Fibroblast of skin of right quadriceps (primary cell): ENCODE results near the gene AFAP1L1.

ENCODE experiments used
- DNase-seq: peaks from one replicate; pipeline ENCODE4 v3.0.0-alpha.2; 2013

The AFAP1L1 gene

GRCh38 chr5:149288436-149288835 is 16.8 kb downstream of the AFAP1L1 start:
- no peak for DNase-seq

DNA sequence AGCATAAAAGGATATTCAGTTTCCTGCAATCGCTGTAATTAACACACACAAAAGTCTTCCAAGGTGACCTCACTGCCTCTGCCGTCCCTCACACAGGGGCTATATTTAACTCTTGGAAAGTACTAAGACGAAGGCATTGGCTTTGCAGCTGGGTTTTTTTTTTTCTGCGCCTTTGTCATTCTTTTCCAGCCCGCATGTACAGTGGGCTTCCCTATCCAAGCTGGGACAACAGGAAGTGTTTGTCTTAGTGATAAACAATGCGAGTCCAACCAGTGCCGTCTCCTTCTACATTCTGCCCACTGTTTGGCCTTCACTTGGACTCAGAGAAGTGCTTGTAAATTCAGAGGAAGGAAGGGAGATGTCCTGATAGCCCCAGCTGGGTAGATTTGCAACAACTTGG is 17.6 kb downstream of the AFAP1L1 start:
- no peak for DNase-seq

- DNase-seq = no peak
Observed at GRCh38 chr5:149294872-149295829, 23.5 kb downstream of the AFAP1L1 start.

- DNase-seq = no peak
Observed at GRCh38 chr5:149297340-149298025, 25.8 kb downstream of the AFAP1L1 start.

DNA sequence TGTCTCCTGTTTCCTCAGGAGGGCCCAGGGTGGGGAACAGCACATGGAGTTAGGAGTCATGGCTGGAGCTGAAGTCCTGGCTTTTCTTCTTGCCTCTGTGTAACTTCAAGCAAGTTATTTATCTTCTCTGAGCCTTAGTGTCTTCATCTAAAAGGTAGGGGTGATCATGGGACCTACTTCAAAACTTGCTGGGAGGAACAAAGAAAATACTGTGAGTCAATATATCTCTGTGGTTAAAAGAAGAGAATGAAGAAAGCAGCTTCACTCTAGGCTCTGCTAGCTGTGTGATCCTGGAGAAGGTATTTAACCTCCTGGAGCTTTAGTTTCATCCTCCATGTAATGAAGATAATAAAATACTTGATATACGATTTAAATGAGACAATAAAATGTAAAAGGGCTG is 26.5 kb downstream of the AFAP1L1 start:
- DNase-seq = no peak

- no peak for DNase-seq
Observed at GRCh38 chr5:149298842-149299404, 27.3 kb downstream of the AFAP1L1 start.

DNA sequence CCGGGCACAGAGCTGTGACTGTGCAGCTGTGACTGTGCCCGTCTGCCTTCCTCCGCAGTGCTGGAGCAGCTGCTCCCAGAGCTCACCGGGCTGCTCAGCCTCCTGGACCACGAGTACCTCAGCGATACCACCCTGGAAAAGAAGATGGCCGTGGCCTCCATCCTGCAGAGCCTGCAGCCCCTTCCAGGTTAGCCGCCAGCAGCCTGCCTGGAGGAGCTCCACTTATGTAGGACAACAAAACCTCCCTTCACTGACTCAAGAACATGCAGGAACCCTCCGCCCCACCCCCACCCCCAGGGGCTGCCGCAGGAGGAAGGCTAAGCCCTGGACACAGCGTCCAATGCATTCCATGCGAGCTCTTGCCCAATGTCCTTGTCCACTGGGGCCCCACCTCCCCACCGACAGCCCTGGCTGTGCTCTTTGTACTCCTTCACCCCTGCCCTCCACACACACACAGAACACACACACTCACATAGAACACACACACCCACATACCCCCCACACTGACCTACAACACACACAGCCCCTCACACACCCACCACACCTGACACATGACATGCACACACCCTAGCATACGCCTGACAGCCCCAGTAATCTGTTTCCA is 27.9 kb downstream of the AFAP1L1 start:
- no peak for DNase-seq

- DNase-seq = no peak
Observed at GRCh38 chr5:149300441-149300840, 28.8 kb downstream of the AFAP1L1 start.

GRCh38 chr5:149301049-149301743 is 29.5 kb downstream of the AFAP1L1 start:
- no peak for DNase-seq

- peak; percentile 59 for DNase-seq
Observed at GRCh38 chr5:149301744-149302380, 30.2 kb downstream of the AFAP1L1 start.

GRCh38 chr5:149302641-149303040 is 31.0 kb downstream of the AFAP1L1 start:
- DNase-seq = no peak

GRCh38 chr5:149303210-149303609 is 31.6 kb downstream of the AFAP1L1 start:
- DNase-seq = no peak

- no peak for DNase-seq
Observed at GRCh38 chr5:149304195-149305078, 32.8 kb downstream of the AFAP1L1 start.

- no peak for DNase-seq
Observed at GRCh38 chr5:149309354-149309753, 37.7 kb downstream of the AFAP1L1 start.

DNA sequence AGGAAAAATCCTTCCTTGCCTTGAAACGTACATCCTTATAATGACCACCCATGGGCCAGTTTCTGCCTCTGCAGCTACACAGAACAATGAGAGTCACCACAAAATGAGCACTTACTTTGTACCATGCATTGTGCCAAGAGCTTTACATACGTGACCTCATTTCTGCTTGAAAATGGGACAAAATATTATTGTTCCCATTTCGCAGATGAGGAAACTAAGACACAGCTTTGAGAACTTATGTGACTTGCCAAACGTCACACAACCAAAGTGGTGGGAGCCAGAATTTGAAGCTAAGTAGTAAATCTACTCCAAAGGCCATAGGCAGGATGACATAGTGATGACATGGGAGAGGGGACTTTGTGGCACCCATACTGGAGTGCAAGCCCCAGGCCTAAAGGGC is 38.8 kb downstream of the AFAP1L1 start:
- no peak for DNase-seq

DNA sequence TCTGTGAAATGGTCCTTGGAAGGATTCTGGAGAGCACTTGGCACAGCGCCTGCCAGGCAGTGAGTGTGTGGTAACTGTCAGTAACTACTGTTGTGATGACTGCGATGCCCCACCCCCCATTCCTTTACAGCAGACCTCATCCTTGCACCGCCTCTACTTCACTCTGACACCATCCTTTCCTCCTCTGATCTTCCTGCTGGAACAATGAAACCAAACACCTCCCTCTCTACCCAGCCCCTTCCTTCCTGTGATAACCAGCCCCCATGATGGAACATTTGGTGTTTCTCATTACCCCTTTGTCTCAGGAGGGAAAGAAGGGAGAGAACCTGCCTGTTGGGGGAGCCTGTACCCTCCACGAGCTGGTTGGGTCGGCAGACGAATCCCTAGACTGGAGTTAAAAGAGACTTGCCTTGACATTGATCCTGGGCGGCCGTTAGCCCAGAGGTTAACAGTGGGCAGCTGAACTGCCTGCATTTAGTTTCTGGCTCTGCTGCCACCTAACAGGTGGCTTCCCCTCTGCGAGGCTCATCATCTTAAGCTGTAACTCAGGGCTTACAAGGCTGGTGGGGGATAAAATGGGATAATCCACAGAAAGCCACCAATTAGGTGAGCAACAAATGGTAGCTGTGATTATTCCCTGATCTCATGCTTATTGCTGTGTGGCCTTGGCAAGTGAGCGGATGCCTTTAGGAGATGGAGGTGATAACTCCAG is 39.4 kb downstream of the AFAP1L1 start:
- peak; percentile 81 for DNase-seq

DNA sequence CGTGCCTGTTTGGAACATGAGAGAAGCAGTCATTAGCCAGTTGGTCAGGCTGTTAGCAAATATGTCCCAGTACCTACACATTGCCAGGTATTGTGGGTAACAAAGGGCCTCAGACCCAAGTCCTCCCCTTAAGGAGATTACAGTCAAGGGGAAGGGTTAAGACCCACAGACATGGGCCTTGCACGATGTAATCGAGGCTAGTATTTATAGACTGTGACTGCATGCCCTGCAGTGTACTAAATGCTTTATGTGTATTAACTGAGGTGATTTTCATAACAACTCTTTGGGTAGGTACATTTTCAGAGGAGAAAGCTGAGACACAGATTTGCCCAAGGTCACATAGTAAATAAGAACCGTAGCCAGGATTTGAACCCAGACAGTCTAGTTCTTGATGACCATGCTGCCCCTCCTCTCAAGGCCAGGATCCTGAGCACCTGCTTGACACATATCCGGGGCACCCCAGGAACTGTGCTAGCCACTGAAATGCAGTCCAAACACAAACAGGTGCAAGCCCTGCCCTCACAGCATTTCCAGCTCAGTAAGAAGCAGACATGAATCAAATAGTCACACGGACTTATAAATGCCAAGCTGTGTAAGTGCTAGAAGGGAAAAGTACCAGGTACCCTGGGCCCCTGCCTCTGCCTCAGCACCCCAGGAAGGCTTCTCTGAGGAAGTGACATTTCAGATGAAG is 41.6 kb downstream of the AFAP1L1 start:
- no peak for DNase-seq

- no peak for DNase-seq
Observed at GRCh38 chr5:149314571-149315111, 43.0 kb downstream of the AFAP1L1 start.

GRCh38 chr5:149315753-149316152 is 44.1 kb downstream of the AFAP1L1 start:
- DNase-seq = no peak
